Spleen (tissue), 7 donors: ENCODE results near the gene FBLN1.

ENCODE experiments used
- POLR2AphosphoS5 ChIP-seq, 3 donors: sonication (generic); formaldehyde crosslinking; IDR thresholded peaks; one replicate each; pipeline ENCODE4 v1.5.1; 2017; ENCODE audit warnings: antibody characterized with exemption in 3 of 3
- TF ChIP-seq, protein P1 (sequence below), 11 experiments: fragments of 200-600 bp in 7 of 11; fragments of 450-650 bp in 4 of 11; sonication (generic) in 4 of 11; IDR thresholded peaks in 8 of 11; conservative IDR thresholded peaks in 3 of 11; 1 replicate in 7 of 11; 2 replicates in 4 of 11; pipeline versions ENCODE4 v1.4.0 to v1.8.0; 2016 to 2021; ENCODE audit warnings: antibody characterized with exemption in 11 of 11, inconsistent platforms in 4 of 11, mild to moderate bottlenecking in 1 of 11
- donor health status: DM: no; HTN: no; CAD: no; lungs with moderate emphysema.
- donor health status: DM: no; HTN: no; CAD: no.
- donor health status: DM: no; HTN: no; CAD: no.

DNA sequence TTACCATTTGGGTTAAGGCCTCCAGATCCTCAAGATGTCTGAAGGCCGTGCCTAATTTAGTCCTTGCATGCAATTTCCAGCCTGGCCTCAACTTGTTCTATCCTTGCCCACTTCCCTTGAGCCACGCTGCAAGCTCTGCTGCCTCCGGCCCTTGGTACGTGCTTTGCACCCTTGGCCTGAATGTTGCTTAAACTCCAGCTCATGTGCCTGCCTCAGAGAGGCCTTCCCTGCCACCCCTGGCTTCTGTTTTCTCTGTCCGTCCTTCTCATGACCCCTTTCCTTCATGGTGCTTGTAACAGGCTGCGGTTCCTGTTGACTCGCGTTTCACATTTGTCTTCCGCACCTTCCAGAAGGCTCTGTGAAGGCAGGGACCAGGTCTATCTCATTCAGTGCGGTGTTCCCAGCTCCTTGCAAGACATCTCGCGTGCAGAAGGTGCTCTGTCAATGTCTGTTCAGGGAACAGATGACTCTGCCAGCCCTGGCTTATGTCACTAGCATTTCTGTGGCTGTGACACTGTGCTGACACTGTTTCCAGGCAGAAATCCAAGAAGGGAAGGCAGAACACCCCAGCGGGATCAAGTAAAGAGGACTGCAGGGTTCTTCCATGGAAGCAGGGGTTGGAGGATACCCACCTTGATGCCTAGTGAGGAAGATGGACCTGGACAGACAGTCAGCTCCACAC lies 61.8 kb downstream of the FBLN1 start:
- TF ChIP-seq, protein P1, sequence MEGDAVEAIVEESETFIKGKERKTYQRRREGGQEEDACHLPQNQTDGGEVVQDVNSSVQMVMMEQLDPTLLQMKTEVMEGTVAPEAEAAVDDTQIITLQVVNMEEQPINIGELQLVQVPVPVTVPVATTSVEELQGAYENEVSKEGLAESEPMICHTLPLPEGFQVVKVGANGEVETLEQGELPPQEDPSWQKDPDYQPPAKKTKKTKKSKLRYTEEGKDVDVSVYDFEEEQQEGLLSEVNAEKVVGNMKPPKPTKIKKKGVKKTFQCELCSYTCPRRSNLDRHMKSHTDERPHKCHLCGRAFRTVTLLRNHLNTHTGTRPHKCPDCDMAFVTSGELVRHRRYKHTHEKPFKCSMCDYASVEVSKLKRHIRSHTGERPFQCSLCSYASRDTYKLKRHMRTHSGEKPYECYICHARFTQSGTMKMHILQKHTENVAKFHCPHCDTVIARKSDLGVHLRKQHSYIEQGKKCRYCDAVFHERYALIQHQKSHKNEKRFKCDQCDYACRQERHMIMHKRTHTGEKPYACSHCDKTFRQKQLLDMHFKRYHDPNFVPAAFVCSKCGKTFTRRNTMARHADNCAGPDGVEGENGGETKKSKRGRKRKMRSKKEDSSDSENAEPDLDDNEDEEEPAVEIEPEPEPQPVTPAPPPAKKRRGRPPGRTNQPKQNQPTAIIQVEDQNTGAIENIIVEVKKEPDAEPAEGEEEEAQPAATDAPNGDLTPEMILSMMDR (IDR thresholded peaks at IDR 0.05 in 8 of 11, conservative IDR thresholded peaks at IDR 0.05 in 3 of 11) = no peak
- no peak for TF ChIP-seq POLR2AphosphoS5 (IDR thresholded peaks at IDR 0.05)
